Left renal pelvis (tissue), 4 donors: ENCODE measurements around the gene CAD. TPM values are rescaled to one million over a fixed set of nuclear protein-coding genes. Genes with fewer than 3 reads are reported as not detected.

Source experiments
- DNase-seq, 4 donors: peaks; one replicate each; pipeline ENCODE4 v3.0.0-alpha.2; 2013; ENCODE audit warnings: low read depth in 4 of 4, low spot score in 3 of 4
- polyA plus RNA-seq, 4 donors: library from polyadenylated mRNA; unstranded; fragments of 120-200 nt; gene quantifications; one replicate each; pipeline ENCODE4 v1.2.1, GENCODE V29; 2013; ENCODE audit not compliant: insufficient read length in 4 of 4

The CAD gene
- polyA plus RNA-seq, 4 donors, result 33.7 to 61.4 (median 43.1) TPM

DNA sequence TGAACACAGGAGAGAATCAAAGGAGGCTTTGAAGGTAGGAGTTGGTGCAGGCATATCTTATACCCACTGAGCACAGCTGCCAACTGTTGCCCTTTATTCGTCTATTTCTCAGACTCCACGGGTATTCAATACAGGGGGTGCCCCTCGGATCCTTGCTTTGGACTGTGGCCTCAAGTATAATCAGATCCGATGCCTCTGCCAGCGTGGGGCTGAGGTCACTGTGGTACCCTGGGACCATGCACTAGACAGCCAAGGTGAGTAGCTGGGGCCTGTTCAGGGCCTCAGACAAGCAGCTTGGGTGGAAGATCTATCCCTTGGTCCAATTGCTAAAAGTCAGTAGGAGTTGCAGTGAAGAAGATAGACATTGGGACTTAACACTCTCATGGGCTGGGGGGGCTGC, 5.2 kb downstream of the CAD start:
- no peak for DNase-seq

- no peak for DNase-seq
Observed at GRCh38 chr2:27223416-27223815, 6.2 kb downstream of the CAD start.

- DNase-seq, result no peak
Observed at GRCh38 chr2:27225526-27225925, 8.4 kb downstream of the CAD start.

- no peak for DNase-seq
Observed at GRCh38 chr2:27227501-27227900, 10.3 kb downstream of the CAD start.

- DNase-seq, result no peak
Observed at GRCh38 chr2:27231921-27232320, 14.8 kb downstream of the CAD start.

GRCh38 chr2:27233341-27233740, 16.2 kb downstream of the CAD start:
- no peak for DNase-seq

DNA sequence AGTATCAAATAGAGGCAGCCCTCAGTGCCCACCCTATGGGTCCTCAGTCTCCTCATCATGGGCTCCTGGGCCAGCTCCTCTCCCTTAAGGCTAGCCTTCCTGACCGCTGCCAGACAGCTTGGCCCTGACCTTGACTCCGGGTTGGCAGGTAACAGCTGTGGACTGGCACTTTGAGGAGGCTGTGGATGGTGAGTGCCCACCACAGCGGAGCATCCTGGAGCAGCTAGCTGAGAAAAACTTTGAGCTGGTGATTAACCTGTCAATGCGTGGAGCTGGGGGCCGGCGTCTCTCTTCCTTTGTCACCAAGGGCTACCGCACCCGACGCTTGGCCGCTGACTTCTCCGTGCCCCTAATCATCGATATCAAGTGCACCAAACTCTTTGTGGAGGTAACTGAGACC, 19.0 kb downstream of the CAD start:
- no peak for DNase-seq

- DNase-seq, result no peak
Observed at GRCh38 chr2:27236626-27237025, 19.5 kb downstream of the CAD start.

GRCh38 chr2:27237341-27237945, 20.3 kb downstream of the CAD start:
- DNase-seq, result no peak

DNA sequence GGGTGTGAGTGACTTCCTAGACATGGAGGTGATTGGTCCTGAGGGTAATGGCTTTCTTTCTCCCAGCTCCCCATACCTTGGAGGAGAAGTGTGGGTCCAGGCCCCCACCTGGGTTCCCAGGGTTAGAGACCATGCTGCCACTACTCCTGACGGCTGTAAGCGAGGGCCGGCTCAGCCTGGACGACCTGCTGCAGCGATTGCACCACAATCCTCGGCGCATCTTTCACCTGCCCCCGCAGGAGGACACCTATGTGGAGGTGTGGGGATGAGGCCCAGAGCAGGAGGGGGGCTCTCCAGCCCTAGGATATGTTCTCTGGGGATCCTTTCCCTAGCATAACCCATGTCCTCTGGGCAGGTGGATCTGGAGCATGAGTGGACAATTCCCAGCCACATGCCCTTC, 21.8 kb downstream of the CAD start:
- DNase-seq, result no peak

DNA sequence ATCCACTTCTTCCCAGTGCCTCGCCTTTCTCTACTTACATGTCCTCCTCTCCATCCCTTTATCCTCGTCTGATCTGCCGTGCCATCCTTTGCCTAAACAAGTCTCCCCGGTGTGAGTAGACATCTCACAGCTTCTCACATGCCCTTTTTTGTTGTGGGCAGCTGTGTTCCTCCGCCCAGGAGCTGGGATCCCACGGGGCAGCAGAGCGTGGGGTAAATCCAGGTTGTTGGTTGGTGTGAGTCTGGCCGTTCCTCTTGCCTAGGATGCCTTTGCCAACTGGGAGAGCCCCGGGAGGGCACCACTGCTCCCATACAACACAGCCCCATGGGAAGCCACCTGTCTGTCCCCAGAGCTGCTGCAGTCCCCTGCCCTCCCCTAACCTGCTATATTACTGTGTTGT, 23.2 kb downstream of the CAD start:
- DNase-seq, result no peak

GRCh38 chr2:27241761-27242613, 24.8 kb downstream of the CAD start:
- DNase-seq, result no peak

GRCh38 chr2:27242614-27242951, 25.4 kb downstream of the CAD start:
- no peak for DNase-seq

DNA sequence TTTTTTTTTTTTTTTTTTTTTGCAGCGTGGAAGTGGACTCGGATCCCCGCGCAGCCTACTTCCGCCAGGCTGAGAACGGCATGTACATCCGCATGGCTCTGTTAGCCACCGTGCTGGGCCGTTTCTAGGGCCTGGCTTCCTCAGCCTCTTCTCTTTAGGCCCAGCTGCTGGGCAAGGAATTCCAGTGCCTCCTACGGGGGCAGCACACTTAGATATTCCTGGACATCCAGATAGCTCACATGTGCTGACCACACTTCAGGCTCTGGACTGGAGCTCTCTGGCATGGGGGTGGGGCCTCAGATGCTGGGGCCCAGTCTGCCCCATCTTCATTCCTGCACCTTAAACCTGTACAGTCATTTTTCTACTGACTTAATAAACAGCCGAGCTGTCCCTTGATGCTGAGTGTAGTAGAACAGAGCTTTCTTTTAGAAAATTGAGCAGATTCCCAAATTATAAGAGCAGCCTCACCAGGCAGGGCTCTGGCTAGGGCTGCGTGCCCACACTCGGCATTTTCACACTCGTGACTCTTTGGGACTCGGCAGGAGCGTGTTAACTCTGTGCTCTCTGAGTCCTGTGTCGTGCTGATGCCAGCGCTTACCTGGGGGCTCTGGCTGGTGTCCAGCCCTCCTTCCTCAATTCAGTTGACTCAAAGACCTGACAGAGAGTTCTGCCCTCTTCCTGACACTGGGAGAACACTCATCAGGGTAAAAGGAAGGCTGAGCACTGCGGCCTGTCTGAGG, 26.4 kb downstream of the CAD start:
- no peak for DNase-seq

DNA sequence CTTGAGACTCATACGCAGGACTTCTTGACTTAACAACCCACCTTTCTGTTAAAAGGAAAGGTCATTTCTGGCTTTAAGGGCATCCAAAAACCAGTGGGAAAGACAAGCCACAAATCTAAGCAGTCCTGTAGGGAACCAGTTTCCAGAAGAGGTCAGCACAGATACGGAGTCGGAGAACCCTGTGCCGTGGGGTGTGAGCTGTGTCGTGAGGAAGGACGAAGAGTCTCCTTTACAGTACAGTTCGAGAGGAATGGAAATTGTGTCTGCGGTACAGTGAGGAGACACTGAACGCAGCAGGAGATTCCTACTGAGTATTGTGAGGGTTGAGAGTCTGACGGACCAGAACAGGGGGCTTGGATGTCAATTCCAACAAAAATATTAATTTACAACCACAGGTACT, 27.9 kb downstream of the CAD start:
- no peak for DNase-seq

- no peak for DNase-seq
Observed at GRCh38 chr2:27245626-27246025, 28.5 kb downstream of the CAD start.

DNA sequence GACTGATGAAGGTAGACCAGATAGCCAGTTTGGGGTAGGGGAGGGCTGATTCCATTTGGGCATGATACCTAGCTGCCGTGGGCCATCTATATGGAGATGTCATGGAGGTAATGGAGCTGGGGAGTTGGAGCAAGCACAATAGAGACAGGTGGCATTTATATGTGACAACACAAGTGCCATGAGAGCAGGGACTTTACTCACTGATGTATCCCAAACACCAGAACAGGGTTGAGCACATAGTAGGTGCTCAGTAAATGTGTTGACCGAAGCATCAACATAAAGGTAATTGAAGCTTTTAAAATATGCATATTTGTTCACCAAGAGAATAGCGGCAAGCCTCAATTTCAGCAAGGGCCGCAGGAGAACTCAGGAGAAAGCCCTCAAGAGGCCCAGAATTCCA, 30.7 kb downstream of the CAD start:
- DNase-seq, result no peak

GRCh38 chr2:27249159-27249890, 32.2 kb downstream of the CAD start:
- DNase-seq, result no peak

GRCh38 chr2:27249891-27250651, 32.9 kb downstream of the CAD start:
- no peak for DNase-seq

DNA sequence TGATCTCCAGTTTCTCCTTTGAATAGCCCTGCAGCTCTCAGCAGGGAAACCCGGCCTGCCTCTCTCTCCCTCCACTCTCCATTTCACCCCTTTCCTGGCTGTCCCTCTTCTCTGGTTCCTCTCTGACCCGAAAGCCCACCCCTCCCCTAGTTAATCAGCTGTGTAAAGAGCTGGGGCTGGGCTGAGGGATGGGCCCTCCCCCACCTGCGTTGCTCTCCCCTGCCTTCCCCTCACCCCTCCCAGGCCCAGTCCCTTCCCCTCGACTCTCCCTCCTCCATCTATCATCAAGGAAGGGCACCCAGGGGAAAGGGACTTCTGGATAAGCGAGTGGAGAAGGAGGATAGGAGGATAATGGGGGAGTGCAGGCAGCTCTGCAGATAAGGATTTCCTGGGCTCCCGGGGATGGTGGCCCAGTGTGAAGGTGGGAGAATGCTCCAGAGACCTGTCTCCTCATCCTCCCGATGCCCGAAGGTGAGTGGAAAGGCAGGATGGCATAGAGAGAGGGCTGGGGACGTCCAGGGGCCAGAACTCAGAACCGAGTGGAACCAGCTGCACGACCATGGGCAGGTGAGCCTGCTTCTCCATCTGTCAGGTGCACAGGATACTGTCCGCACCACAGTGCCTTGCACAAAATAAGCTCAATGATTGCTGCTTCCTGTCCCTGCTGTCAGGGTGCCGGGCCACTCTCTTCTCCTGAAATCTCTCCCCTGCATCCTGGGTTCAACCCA, 33.6 kb downstream of the CAD start:
- DNase-seq, result no peak
